T-helper 2 cell (primary cell): ENCODE data around the gene NETO2.
"Not testable (repeated sequence)": the region's sequence is repeated elsewhere in the genome, so short reads cannot be mapped to it uniquely, and the experiment has no call there.

Source experiments
- DNase-seq, 5 experiments: peaks; one replicate each; pipeline versions ENCODE4 v3.0.0 to v3.0.0-alpha.2; 2012 to 2022

The NETO2 gene

GRCh38 chr16:47064775-47065174, 79.0 kb downstream of the NETO2 start:
- DNase-seq = no peak

- DNase-seq = no peak
Observed at GRCh38 chr16:47063011-47063724, 80.6 kb downstream of the NETO2 start.

GRCh38 chr16:47061204-47061603, 82.5 kb downstream of the NETO2 start:
- no peak for DNase-seq

- no peak for DNase-seq
Observed at GRCh38 chr16:47060596-47060995, 83.1 kb downstream of the NETO2 start.

DNA sequence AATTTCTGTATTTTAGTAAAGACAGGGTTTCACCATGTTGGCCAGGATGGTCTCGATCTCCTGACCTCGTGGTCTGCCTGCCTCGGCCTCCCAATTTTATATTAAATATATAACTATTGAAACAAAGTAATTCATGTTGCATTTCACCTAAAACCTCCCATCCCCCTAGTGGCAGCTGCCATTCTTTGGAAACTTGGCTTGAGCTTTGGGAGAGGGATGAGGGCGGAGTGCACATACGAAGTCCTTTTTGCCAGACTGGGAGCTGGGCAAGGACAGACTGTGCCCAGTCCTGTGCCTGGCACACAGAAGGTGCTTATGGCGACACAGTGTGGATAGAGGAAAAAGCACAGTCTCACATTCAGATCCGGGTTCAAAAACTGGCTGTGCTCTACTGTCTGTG, 83.8 kb downstream of the NETO2 start:
- no peak for DNase-seq

DNA sequence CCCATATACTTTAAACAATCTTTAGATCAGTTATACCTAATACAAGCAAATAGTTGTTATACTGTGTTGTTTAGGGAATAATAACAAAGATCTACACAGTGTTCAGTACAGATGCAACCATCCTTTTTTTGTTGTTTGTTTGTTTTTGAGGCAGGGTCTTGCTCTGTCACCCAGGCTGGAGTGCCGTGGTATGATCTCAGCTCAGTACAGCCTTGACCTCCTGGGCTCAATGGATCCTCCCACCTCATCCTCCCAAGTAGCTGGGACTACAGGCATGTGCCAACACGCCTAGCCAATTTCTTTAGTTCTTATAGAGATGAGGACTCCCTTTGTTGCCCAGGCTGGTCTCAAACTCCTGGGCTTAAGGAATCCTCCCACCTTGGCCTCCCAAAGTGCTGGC, 84.6 kb downstream of the NETO2 start:
- not testable (repeated sequence) for DNase-seq

- DNase-seq = no peak
Observed at GRCh38 chr16:47058295-47059086, 85.3 kb downstream of the NETO2 start.

DNA sequence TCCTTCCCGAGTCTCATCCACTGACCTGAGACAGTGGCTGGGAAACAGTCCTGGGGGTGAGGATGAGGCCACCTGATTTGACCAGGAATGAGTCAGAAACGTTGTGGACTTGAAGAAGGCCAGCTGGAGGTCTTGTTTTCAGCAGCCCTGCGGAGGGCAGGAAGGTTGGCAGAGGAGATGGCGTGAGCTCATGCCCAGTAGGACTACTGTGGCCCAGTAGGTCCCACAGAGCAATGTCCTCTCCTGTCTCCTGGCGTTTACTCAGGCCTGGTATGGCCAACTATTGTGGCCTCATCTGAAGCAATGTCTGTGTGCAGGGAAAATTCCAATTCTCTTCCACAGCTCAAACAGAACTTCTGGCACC, 86.1 kb downstream of the NETO2 start:
- no peak for DNase-seq

GRCh38 chr16:47056688-47057629, 86.8 kb downstream of the NETO2 start:
- no peak for DNase-seq

GRCh38 chr16:47056061-47056460, 87.7 kb downstream of the NETO2 start:
- not testable (repeated sequence) for DNase-seq

DNA sequence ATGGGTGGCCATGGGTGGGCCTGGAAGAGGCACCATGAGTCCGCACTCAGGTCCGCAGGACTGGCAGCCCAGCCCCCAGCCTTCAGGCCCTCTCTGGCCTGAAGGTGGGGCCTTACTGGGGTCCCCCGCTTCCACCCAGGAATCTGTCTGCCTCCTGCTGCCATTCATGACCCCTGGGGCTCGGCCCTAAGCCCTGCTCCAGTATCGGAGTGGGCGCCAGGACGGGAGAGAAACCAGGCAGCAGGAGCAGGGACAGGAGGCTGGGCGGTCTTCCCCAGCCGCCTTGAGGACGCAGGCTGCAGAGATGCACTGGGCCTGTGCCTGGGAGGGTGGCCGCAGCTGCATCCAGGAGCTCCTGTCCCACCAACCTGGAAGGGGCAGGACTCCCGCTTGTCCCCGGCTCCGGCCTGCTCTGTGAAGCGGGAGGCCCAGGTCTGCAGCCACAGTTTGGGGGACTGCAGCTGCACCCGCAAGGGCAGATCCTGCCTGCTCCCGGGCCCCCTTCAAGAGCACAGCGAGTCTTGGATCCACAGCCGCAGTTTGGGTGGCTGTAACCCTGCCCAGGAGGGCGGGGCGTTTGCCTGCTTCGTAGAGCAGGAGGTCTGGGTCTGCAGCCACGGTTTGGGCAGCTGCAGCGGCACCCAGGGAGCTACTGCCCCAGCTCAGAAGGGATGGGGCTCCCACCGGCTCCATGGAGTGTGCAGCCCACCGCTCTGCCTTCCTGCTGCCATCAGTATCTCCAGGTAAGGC, 88.4 kb downstream of the NETO2 start:
- no peak for DNase-seq

GRCh38 chr16:47054306-47054705, 89.4 kb downstream of the NETO2 start:
- no peak for DNase-seq

- no peak for DNase-seq
Observed at GRCh38 chr16:47053895-47054294, 89.8 kb downstream of the NETO2 start.

DNA sequence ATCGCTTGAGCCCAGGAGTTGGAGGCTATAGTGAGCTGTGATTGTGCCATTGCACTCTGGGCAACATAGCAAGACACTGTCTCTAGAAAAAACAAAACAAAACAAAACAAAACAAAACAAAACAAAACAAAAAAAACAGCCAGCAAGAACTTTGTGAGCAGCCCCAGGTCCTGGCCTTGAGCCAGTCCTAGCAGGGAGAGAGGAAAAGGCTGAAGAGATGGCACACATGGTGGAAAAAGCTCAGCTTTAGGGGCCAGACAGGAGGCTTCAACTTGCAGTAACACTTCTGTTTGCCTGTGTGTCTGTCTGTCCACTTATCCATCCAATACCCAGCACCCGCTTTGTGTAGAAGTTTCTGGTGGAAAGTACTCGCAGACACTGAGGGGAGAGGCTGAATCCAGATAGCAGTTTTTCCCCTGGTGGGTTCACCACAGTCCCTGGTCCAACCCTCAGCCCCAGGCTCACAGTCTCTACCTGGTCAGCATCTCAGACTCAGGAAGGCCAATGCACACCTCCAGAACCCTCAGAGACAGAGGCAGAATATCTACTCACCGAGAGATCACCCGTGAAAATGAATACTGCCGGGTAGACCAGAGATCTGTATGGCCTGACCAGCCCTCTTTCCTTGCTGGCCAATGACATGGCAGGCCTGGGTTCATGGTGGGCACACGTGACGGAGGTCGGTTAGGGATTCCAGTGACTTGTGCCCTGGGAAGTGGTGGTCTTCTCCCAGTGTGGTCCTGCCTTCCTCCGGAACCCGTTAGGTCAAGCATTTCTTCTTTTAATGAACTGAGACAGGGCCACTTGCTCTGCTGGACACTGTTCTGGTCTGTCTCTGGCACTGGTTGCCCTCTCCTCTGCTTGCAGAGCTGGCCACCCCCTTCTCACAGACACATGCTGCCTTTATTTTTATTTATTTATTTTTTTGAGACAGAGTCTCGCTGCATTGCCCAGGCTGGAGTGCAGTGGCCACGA, 90.8 kb downstream of the NETO2 start:
- no peak for DNase-seq

DNA sequence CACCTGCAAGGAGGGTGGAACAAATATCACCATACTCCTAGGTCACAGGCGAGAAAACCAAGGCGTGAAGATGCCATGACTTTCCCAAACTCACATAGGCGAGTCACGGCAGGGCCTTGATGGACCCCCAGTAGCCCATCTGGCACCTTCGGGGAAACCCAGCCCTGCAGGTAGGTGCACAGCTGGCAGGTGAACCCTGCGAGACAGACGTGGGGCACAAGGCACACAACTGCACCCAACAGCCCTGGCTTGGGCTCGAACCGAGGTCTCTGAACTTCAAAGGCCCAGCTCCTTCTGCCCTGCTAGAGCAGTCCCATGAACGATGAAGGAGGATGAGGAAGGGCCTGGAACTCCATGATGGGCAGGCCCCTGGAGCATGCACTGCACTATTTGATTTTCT, 92.7 kb downstream of the NETO2 start:
- no peak for DNase-seq

GRCh38 chr16:47049901-47050583, 93.7 kb downstream of the NETO2 start:
- DNase-seq = no peak

DNA sequence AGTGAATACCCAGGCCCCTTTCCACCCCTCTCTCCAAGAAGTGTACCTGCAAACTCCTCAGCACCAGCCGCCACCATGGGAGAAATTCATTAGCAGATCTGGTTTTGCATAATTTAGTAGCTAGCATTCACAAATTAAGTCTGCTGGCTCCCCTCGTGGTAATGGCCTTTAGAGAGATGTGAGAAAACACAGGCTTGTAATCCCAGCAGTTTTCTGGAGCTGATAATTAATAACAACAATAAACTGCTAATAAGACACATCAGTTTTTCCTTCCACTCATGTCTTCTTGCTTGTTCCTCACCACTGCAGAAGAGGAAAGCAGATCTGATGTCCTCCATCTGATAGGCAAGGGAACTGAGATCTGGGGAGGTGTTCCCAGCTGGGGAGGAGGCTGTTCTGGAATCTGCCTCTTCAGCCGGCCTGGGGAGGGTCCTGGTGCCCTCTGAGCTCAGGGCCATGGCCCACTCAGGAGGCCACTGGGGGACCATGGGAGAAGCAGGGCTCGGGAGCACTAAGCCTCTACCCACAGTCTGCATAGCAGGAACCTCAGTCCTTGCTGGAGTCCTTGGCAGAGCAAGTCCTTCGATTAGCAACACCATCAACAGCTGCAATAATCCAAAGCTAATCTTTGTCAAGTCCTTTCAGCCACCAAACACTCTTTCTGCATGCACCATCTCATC, 96.1 kb downstream of the NETO2 start:
- DNase-seq = no peak

DNA sequence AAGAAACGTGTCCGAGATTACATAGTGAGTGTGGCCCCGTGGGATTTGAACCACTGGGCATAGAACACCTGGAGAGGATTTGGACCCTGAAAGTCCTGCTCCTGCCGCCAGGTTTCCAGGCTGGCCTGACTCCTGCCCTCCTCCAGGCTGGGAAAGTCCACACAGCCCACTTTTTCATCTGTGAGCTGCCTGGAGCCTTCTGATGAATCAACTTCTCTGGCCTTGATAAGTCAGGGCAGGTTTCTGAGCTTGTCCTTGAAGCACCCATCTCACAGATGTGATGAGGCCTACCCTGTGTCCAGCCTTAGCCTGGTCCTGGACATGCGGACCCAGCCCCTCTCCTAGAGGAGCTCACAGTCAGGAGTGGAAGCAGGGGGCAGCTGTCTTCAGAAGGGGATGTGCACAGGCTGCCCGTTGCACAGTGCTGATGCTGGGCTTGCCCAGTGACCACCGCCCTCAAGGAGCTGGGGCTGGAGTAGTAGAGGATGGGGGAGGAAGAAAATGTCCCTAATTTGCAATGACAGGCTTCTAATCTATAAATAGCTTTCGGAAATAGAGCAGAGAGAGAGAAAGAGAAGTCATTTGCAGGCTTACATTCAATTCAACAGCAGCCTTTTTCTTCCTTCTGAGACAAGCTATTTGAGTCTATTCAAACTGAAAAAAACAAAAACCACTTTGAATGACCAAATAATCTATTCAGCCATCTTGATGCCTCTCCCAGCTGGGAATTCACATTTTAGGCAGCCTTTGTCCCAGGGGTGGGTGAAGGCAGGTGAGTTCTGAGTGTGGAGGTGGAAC, 96.8 kb downstream of the NETO2 start:
- no peak for DNase-seq

DNA sequence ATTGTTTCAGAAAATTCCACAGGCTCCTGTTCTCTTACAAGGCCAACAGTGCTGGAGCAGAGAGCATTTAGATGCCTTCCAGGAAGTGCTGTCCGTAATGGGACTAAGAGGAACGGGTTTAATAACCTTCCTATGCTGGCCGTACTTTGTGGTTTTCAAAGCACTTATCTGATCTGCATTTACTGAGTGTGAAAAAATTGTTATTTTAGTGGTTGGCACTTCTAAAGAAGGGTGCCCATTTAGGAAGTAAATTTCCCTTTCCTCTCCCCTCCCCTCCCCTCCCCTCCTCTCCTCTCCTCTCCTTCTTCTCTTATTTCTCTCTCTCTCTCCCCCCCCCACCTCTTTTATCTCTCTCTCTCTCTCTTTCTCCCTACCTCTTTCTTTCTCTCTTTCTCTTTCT, 98.3 kb downstream of the NETO2 start:
- peak in 1 of 5 experiments; percentile 74 for DNase-seq
